Stimulated activated CD4-positive, alpha-beta T cell treated with anti-CD3 and anti-CD28 coated beads, Interleukin-2, amount 100 ng/mL, for 24 hours (primary cell): ENCODE data around the gene YBX2.

Experiments
- DNase-seq, 2 donors: peaks; one replicate each; pipeline ENCODE4 v3.0.0-alpha.2; 2020

YBX2 gene

GRCh38 chr17:7295230-7296180, 1.1 kb upstream of the YBX2 start:
- no peak for DNase-seq

- DNase-seq, result peak in 1 of 2 donors; percentile 31
These were observed 424 bp downstream of the YBX2 start for GRCh38 chr17:7293816-7294613.

DNA sequence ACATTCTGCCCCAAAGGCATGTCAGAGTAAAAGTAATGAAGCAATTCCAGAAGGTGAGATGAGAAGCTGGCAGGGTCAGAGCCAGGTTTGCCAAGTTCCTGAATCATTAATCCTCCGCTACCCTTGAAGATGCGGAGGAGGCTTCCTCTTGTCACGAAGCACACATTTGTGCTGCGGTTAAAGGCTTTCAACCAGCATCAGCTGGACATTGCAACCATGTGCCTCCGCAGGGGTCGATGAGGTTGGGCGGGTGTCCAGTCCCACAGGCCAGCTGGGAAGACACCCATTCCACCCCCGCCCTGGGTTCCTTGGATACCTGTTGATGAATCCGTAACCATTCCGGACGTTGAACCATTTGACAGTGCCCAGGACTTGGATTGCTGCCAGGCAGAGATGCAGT, 1.3 kb downstream of the YBX2 start:
- DNase-seq, result no peak

DNA sequence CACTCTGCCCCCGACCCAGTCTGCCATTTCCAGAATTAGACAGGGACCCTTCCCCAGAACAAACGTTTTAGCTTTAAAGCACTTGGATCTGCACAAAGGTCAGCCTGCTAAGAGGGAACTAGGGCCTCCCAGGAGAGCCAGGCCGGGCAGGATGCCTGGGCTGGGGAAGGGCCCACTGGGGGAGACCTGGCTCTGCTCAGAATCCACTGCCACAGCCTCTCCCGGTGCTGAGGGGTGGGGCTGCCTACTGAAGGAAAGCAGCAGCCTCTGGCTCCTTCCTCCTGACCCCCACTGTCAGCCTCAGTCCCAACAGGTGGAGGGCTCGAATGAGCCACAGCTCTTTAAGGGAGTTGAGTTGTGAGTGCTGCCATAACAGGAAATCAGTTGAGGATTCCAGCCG, 1.7 kb downstream of the YBX2 start:
- DNase-seq, result no peak

GRCh38 chr17:7292194-7292593, 2.2 kb downstream of the YBX2 start:
- DNase-seq, result no peak

DNA sequence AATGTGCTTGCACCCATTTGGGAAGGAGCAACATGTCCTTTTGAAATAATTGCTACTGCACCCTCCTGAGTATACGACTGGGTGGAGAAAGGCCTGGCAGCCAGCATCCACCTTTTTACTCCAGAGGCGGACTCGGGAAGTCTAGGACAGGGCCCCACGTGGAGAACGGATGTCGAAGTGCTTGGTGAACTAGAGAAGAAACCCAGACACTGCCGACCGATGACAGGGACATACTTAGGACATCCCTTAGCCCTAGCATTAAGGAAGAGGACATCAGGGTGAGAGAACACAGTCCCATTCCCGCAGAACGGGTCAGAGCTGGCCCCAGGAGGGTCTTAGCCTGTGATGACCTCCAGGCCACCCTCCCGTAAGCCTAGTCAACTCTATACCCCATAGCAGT, 3.8 kb downstream of the YBX2 start:
- DNase-seq, result no peak

DNA sequence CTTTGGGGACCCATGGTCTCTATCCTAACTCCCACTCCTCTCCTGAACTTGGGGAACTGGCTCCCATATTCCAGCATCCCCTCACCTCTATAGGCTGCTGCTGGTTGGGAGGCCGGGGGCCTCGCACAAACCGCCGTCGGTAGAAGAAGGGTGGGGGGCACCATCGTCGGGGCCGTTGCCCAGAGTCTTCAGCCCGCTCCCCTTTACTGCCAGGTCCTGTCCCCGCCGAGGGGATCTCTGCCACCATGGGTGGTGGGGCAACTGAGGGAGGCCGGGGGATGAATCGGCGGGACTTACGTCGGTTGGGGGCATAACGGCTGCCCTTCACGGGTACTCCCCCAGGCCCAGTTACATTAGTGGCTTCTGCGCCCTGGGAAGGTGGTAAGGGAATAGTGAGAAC, 4.3 kb downstream of the YBX2 start:
- no peak for DNase-seq

DNA sequence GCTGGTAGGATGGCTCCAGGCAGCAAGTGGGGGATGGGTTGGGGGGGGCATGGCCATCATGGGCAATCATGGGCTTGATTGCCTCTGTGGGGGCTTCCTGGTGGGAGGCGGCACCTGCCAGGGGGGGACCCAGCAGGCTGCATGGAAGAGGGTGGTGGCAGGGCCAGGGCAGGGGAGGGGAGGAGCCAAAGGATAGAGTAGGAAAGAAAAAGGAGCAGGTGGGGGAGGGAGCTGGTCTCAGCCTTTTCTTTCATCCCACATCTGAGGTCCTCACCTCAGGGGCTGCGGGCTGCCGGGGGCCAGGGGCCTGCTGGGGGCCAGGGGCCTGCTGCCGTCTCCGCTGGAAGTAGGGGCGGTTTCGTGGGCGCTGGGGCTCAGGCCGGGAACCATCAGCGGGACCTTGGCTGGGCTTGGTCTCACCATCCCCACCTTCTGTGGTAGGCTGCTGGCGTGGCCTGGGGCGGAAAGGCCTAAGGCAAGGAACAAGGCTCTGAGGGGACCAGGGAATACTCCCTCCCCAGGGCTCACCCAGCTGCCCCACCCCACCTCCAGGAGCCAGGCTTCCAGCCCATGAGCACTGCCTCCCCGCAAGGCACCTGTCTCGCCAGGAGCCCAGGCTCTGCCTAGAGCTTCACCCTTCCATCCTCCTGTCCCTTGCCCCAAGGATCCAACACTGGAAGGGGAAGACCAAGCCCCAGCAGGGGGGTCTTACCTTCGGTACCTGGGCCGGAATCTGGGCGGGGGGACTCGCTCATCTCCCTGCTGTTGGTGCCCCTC, 5.0 kb downstream of the YBX2 start:
- DNase-seq, result no peak

GRCh38 chr17:7285679-7286078, 8.8 kb downstream of the YBX2 start:
- DNase-seq, result no peak

- no peak for DNase-seq
These were observed 9.5 kb downstream of the YBX2 start for GRCh38 chr17:7284911-7285310.

- no peak for DNase-seq
These were observed 10.8 kb downstream of the YBX2 start for GRCh38 chr17:7283471-7284216.

DNA sequence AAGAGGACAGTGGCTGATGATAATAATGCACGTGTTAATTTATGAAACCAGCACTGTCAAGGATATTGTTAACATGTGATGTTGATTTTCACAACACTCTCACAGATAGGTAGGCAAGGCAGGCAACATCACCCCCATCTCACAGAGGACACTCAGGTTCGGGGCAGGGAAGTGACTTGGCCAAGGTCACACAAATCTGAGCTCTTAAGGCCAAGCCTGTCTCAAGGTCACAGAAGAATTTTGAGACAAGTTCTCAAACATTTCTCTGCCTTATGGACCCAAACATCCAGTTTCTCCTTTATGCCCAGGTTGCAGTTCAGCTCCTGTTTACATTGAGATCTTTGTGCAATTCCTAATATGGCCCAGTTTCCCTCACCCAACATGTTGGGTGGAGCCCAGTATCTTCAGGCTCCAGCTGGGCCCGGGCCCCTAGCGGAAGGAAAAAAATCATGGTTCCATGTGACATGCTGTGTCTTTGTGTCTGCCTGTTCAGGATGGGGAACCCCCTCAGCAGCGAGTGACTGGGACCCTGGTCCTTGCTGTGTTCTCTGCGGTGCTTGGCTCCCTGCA, 11.6 kb downstream of the YBX2 start:
- no peak for DNase-seq

- no peak for DNase-seq
These were observed 12.3 kb downstream of the YBX2 start for GRCh38 chr17:7281953-7282751.

GRCh38 chr17:7281074-7281952, 13.1 kb downstream of the YBX2 start, which contains the start of gene SLC2A4:
Gene SLC2A4, plus strand, starts transcription at chr17:7281718. Its CDS starts 217 bp downstream, at chr17:7281935.
- DNase-seq, result peak; percentile 91 to 96

DNA sequence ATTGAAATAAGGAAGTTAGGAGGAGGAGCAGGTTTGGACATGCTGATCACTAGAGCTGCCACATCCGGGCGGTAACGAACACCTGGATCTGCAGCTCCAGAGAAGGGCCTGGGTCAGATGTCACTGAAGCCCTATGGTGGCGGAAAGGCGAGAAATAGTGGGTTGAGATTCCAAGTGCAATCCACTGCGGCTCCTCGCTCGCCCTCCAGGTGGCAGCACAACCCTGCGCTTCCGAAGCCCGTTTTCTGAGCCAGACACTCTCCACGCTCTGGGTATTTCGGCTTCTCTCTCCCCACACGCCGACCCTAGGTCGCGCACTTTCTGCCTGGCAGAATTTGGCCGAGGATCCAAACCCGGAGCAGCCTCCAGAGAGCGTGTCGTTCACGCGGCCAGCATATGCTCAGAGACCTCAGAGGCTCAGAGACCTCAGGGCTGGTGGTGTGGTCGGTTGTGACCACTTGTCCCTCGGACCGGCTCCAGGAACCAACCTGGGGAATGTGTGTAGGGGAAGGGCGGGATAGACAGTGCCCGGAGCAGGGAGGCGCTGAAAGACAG, 13.8 kb downstream of the YBX2 start:
- peak; percentile 88 to 91 for DNase-seq

- no peak for DNase-seq
These were observed 15.0 kb downstream of the YBX2 start for GRCh38 chr17:7279448-7279847.

DNA sequence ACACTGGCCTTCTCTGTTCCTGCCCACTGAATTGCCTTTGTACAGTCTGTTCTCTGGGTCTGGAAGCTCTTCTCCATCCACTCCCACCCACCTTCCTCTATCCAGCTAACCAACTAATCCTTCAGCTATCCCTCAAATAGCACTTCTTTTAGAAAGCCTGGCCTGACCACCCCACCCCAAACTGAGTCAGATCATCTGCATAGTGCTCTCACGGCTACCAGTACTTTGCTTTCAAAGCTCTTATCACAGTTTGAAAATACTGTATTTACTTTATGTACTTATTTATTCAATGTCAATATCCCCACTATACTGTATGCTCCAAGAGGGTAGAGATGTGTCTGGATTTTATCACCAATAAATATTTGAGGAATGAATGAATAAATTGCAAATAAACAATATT, 27.7 kb downstream of the YBX2 start:
- DNase-seq, result no peak

DNA sequence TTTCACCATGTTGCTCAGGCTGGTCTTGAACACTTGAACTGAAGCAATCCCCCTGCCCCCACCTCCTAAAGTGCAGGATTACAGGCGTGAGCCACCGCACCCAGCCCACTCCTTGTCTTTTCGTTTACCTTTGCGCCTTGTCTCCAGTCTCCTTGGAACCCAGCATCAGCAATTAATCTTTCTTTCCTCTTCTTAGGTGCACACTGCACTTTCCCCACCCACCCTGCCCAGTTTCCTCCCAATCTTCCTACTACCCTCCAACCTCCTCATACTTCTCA, 30.7 kb downstream of the YBX2 start:
- DNase-seq, result no peak

DNA sequence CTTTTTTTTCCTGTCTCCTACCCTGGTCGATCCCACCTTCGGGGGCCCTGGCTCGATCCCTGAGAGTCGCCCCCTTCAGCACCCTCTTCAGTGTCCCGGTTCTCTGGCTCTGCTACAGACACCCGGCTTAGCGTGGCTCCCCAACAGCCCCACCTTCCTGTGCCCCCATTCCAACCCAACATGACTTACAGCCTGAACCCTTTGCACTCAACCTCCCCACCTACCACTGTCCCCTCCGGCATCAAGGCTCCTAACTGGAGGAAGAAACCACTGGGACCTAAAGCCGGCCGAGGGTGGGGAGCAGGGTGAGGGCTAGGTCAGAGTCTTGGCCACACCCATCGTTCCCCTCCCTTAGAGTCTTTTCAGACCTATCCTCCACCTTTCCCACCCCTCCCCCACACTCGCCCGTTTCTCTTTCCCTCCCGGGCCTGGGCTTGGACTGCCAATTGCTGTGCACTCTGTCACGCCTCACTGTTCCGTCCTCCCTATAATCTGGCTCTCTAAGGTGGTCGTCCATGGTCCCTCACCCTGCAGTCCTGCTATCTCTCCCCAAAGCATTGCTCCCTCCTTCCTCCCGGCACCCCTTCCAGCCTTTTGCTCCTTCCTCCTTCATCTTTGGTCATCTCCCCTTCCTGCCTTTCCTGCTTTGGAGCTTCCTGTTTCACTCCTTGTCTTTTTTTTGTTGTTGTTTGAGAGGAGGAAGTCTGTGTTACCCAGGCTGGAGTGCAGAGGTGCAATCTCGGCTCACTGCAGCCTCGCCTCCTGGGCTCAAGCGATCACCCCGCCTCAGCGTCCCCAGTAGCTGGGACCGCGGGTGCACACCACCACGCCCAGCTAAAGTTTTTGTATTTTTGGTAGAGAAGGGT, 31.3 kb downstream of the YBX2 start:
- DNase-seq, result peak in 1 of 2 donors; percentile 37
